HG02885 (cell line): ENCODE measurements around the gene GPX1.

Experiments used
- ATAC-seq: cut with Tn5 transposase; IDR thresholded peaks from one replicate; pipeline ENCODE4 v1.9.1; 2021; ENCODE audit warnings: mild to moderate bottlenecking; ENCODE audit not compliant: unreplicated experiment, poor library complexity

The GPX1 gene

GRCh38 chr3:49316696-49317457 is 41.3 kb downstream of the GPX1 start:
- no peak for ATAC-seq

GRCh38 chr3:49313896-49314688 is 44.1 kb downstream of the GPX1 start:
- ATAC-seq: no peak

GRCh38 chr3:49311283-49311682 is 46.9 kb downstream of the GPX1 start:
- no peak for ATAC-seq

- ATAC-seq: no peak
Observed at GRCh38 chr3:49310677-49311076, 47.5 kb downstream of the GPX1 start.
